Prostate gland (tissue), 2 donors: ENCODE measurements around the gene ARHGDIA. TPM values are rescaled to one million over a fixed set of nuclear protein-coding genes. Genes with fewer than 3 reads are reported as not detected.
A peak's percentile ranks its signal among the peaks of the same experiment; 100 is the strongest.

Source experiments
- DNase-seq: peaks from one replicate; pipeline ENCODE4 v3.0.0-alpha.2; 2019; ENCODE audit warnings: low spot score
- H3K27ac ChIP-seq, 2 donors: fragments of 200-600 bp; sonication (generic); 2 replicates each; pipeline ENCODE4 v1.5.1; 2017 to 2019
- H3K27me3 ChIP-seq: fragments of 200-600 bp; sonication (generic); replicated peaks from 2 replicates; pipeline ENCODE4 v1.5.1; 2019; ENCODE audit not compliant: insufficient read depth
- H3K36me3 ChIP-seq, 2 donors: fragments of 200-600 bp; sonication (generic); 1 replicate in 1 of 2; 2 replicates in 1 of 2; pipeline versions ENCODE4 v1.5.1 to v1.8.1; 2017 to 2019
- H3K4me1 ChIP-seq: fragments of 200-600 bp; sonication (generic); replicated peaks from 2 replicates; pipeline ENCODE4 v1.5.1; 2019
- H3K4me3 ChIP-seq, 2 donors: fragments of 200-600 bp; sonication (generic); 2 replicates each; pipeline ENCODE4 v1.5.1; 2017 to 2019
- H3K9me3 ChIP-seq: fragments of 200-600 bp; sonication (generic); 2 replicates; pipeline ENCODE4 v1.5.1; 2017
- CTCF ChIP-seq, 4 experiments: fragments of 200-600 bp in 2 of 4; fragments of 450-650 bp in 2 of 4; sonication (generic) in 2 of 4; IDR thresholded peaks; 1 replicate in 3 of 4; 2 replicates in 1 of 4; pipeline ENCODE4 v1.5.1; 2016 to 2019; ENCODE audit warnings: antibody characterized with exemption in 4 of 4, mild to moderate bottlenecking in 2 of 4, moderate library complexity in 2 of 4
- POLR2A ChIP-seq: fragments of 450-650 bp; IDR thresholded peaks from one replicate; pipeline ENCODE4 v1.6.1; 2016; ENCODE audit warnings: antibody characterized with exemption, mild to moderate bottlenecking
- POLR2AphosphoS5 ChIP-seq: sonication (generic); formaldehyde crosslinking; IDR thresholded peaks from one replicate; pipeline ENCODE4 v1.6.1; 2017; ENCODE audit warnings: antibody characterized with exemption
- WGBS: methylation state at CpG from one replicate; pipeline ENCODE4 v1.1.5; 2018; 5-methylcytosine and 5-hydroxymethylcytosine counted together
- intact Hi-C: fragments of 100-400 bp; cut with DNase I; formaldehyde crosslinking; loops from one replicate; pipeline ENCODE4 v1.14.2; 2022
- total RNA-seq, 2 donors: library from RNA; depleted of rRNA; stranded (reverse); fragments of >200 nt; gene quantifications; one replicate each; pipeline ENCODE4 v1.1.0, GENCODE V29; 2016

The ARHGDIA gene
- total RNA-seq, 2 donors from 2014 or later: 193 to 274 TPM

DNA sequence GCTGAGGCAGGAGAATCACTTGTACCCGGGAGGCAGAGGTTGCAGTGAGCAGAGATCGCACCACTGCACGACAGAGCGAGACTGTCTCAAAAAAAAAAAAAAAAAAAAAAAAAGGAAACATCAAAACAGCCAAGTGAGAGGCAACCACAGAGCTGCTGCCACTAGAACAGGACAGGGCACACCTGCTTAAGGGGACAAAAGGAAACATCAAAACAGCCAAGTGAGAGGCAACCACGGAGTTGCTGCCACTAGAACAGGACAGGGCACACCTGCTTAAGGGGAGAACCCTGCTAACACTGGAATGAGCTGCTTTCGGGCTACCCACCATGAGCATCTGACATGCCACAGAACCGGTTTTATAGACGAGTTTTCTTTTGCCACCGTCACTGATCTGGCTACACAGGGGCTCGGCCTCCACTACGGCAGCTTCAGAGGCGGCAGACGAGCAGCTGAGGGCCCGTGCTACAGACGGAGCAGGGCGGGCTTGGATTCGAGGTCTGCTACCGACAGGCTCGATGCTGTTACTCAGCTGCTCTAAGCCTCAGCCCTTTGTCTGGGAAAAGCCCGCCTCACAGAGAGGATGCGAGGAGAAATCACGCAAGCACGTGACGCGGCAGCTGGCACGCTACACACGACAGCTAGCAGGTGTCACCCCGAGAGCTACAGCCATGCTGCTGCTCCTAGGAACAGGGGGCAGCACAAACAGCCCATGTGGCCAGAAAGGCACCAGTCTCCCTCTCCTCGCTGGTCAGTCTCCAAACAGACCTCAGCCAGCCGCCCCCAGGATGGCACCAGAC is 12.8 kb downstream of the ARHGDIA start:
- WGBS: 72% methylated on average over 25 of the region's 30 CpGs
- Histone ChIP-seq H3K36me3 (peaks cover 0 to 6% of the 10 kb centered on the region in 2 donors), H3K27ac (peak overlapping the region in 1 of 2 donors; percentile 92), H3K4me3 (peak overlapping the region in 1 of 2 donors; percentile 99), H3K4me1 (peaks cover 16% of the 10 kb centered on the region), H3K27me3 (no peaks in the 10 kb centered on the region), H3K9me3 (no peaks in the 10 kb centered on the region)
- DNase-seq: no peak
- TF ChIP-seq POLR2A (no peak), POLR2AphosphoS5 (no peak)
- intact Hi-C loops: no loop called here

- H3K27ac ChIP-seq: no peak overlapping the region
- DNase-seq: no peak
- intact Hi-C loops: no loop called here
- no peaks in the 10 kb centered on the region for H3K27me3 ChIP-seq
- 67% methylated on average over 29 of the region's 29 CpGs for WGBS
- no peaks in the 10 kb centered on the region for H3K9me3 ChIP-seq
- TF ChIP-seq CTCF (IDR thresholded peaks at IDR 0.05): peak in 2 of 4 experiments; percentile 15 to 37
- no peak for TF ChIP-seq POLR2AphosphoS5
- no peak for TF ChIP-seq POLR2A
- peaks cover 12% of the 10 kb centered on the region for H3K4me1 ChIP-seq
- H3K36me3 ChIP-seq: peaks cover 9 to 11% of the 10 kb centered on the region in 2 donors
- H3K4me3 ChIP-seq: no peak overlapping the region
These were observed 16.0 kb downstream of the ARHGDIA start for GRCh38 chr17:81854974-81855774.

DNA sequence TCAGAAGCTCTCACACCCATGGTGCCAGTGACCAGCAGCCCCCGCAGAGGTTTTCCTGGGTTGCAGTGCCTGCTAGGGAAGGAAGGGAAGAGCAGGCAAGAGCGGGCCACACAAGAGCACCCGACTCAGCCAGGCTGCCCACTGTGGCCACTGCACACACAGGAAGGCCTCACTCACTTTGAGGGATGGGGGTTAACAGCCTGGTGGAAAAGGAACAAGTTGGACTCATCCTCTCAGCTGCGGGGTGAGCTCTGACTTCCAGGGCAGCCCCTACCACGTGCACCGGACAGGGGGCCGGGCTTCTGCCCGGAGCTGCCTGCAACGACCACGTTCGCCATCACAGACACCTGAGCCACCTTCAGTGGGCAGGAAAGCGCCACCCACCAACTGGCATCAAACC is 18.9 kb downstream of the ARHGDIA start:
- no peak for TF ChIP-seq CTCF (IDR thresholded peaks at IDR 0.05)
- no peak for TF ChIP-seq POLR2A
- no peak for TF ChIP-seq POLR2AphosphoS5

DNA sequence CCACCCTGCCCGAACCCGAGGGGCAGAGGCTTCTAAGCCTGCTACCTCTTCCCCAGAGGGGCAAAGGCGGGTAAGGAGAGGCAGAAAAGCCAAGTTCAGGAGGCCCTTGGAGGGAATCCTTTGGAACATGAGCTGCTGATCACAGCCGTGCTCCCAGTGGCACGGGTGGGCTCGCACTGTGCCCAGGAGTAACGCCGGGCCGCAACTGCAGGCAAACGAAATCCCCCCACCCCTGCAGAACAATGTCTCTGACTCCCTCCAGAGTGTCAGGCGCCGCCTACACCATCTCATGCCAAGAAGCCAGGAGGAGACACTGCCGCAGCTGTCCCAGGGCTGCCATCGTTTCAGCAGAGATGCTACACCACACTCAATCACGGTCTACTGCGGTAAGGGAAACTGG is 19.7 kb downstream of the ARHGDIA start:
- no peaks in the 10 kb centered on the region for H3K27me3 ChIP-seq
- WGBS: 90% methylated on average over 16 of the region's 16 CpGs
- TF ChIP-seq CTCF (IDR thresholded peaks at IDR 0.05): no peak
- no peak for TF ChIP-seq POLR2AphosphoS5
- TF ChIP-seq POLR2A: no peak
- no peaks in the 10 kb centered on the region for H3K4me1 ChIP-seq
- intact Hi-C loops: no loop called here
- H3K27ac ChIP-seq: no peak overlapping the region
- H3K36me3 ChIP-seq: peaks cover 17 to 21% of the 10 kb centered on the region in 2 donors
- no peaks in the 10 kb centered on the region for H3K9me3 ChIP-seq
- no peak overlapping the region for H3K4me3 ChIP-seq
- no peak for DNase-seq

More for the DNA sequence above, 18.9 kb downstream of the ARHGDIA start:
- Histone ChIP-seq H3K27ac (no peak overlapping the region), H3K9me3 (no peaks in the 10 kb centered on the region), H3K27me3 (no peaks in the 10 kb centered on the region), H3K4me3 (no peak overlapping the region), H3K4me1 (no peaks in the 10 kb centered on the region), H3K36me3 (peaks cover 14% of the 10 kb centered on the region in 2 donors)
- 85% methylated on average over 11 of the region's 12 CpGs for WGBS
- no peak for DNase-seq
- intact Hi-C loops: no loop called here

DNA sequence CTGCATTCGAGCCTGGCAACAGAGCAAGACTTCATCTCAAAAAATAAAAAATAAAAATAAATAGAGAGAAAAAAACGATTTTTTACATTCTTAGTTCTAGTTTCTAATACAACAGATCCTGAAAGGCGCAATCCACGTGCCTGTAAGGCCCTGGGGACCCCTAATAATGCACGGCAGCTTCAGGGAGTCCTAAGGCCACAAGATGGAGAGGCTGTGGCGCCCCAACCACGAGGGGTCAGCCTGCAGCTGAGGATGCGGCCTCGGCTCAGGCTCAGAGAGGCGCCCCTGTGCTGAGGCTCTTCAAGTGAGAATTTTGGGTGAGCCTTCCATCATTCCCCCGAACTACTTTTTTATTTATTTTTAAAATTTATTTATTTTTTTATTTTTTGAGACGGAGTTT is 21.7 kb downstream of the ARHGDIA start:
- H3K9me3 ChIP-seq: no peaks in the 10 kb centered on the region
- no peaks in the 10 kb centered on the region for H3K27me3 ChIP-seq
- H3K4me1 ChIP-seq: no peaks in the 10 kb centered on the region
- no peak for DNase-seq
- intact Hi-C loops: no loop called here
- 94% methylated on average over 12 of the region's 12 CpGs for WGBS
- TF ChIP-seq CTCF (IDR thresholded peaks at IDR 0.05): no peak
- TF ChIP-seq POLR2AphosphoS5: no peak
- TF ChIP-seq POLR2A: no peak
- H3K27ac ChIP-seq: no peak overlapping the region
- H3K4me3 ChIP-seq: no peak overlapping the region
- H3K36me3 ChIP-seq: peaks cover 36 to 41% of the 10 kb centered on the region in 2 donors
